HCT116 (cell line): ENCODE data around the gene CELA3A. TPM values are rescaled to one million over a fixed set of nuclear protein-coding genes. Genes with fewer than 3 reads are reported as not detected.

Source experiments
- ATF3 ChIP-seq: IDR thresholded peaks from 2 replicates; pipeline ENCODE4 v1.6.1; 2012
- CTCF ChIP-seq, 3 experiments: fragments of 200-600 bp in 1 of 3; sonication (generic) in 1 of 3; IDR thresholded peaks in 2 of 3; conservative IDR thresholded peaks in 1 of 3; 2 replicates each; pipeline ENCODE4 v1.5.1; 2012 to 2017; ENCODE audit warnings: low read depth in 2 of 3, low read length in 2 of 3, antibody characterized with exemption in 1 of 3, borderline replicate concordance in 1 of 3, control low read depth in 1 of 3, mild to moderate bottlenecking in 1 of 3, mixed read lengths in 1 of 3, mixed run types in 1 of 3, moderate library complexity in 1 of 3; ENCODE audit not compliant: insufficient read depth in 1 of 3
- EZH2 ChIP-seq: fragments of 200-600 bp; sonication (generic); IDR thresholded peaks from 2 replicates; pipeline ENCODE4 v1.6.1; 2017; ENCODE audit warnings: antibody characterized with exemption, mixed run types
- EZH2phosphoT487 ChIP-seq: fragments of 200-600 bp; IDR thresholded peaks from 2 replicates; pipeline ENCODE4 v1.6.1; 2018; ENCODE audit warnings: antibody characterized with exemption, borderline replicate concordance
- FOSL1 ChIP-seq: IDR thresholded peaks from 2 replicates; pipeline ENCODE4 v1.6.1; 2012; ENCODE audit warnings: low read depth
- JUND ChIP-seq: IDR thresholded peaks from 2 replicates; pipeline ENCODE4 v1.6.1; 2012
- MAX ChIP-seq: IDR thresholded peaks from 2 replicates; pipeline ENCODE4 v1.6.1; 2012
- REST ChIP-seq: IDR thresholded peaks from 2 replicates; pipeline ENCODE4 v1.6.1; 2012; ENCODE audit warnings: low read depth
- SP1 ChIP-seq: IDR thresholded peaks from 2 replicates; pipeline ENCODE4 v1.6.1; 2012; ENCODE audit warnings: low read depth
- YY1 ChIP-seq: IDR thresholded peaks from 2 replicates; pipeline ENCODE4 v1.6.1; 2011; ENCODE audit warnings: low read length, low read depth, moderate library complexity, mild to moderate bottlenecking; ENCODE audit not compliant: insufficient replicate concordance; ENCODE audit errors: extremely low read depth
- total RNA-seq: library from RNA; stranded (reverse); gene quantifications from one replicate; pipeline ENCODE4 v1.2.1, GENCODE V29; 2021; ENCODE audit not compliant: unreplicated experiment

Gene CELA3A
- total RNA-seq, 1 experiment from 2014 or later, result 9.0 TPM

- TF ChIP-seq REST, result no peak
- no peak for TF ChIP-seq ATF3
- TF ChIP-seq EZH2, result no peak
- TF ChIP-seq MAX, result no peak
- TF ChIP-seq JUND, result no peak
- TF ChIP-seq CTCF (IDR thresholded peaks at IDR 0.05 in 2 of 3, conservative IDR thresholded peaks at IDR 0.05 in 1 of 3; ENCODE audit: borderline replicate concordance in 1 of 3, insufficient read depth in 1 of 3, low read depth in 2 of 3, low read length in 2 of 3), result no peak
- TF ChIP-seq YY1, result no peak
- TF ChIP-seq SP1, result no peak
- TF ChIP-seq FOSL1, result no peak
- TF ChIP-seq EZH2phosphoT487, result no peak
- TF ChIP-seq, all 23 proteins: peak for 0
Measured at GRCh38 chr1:22048351-22049192, 47.1 kb downstream of the CELA3A start (continued).
